IMR-90 (cell line): ENCODE measurements around the gene GMPR. TPM values are rescaled to one million over a fixed set of nuclear protein-coding genes. Genes with fewer than 3 reads are reported as not detected.
A peak's percentile ranks its signal among the peaks of the same experiment; 100 is the strongest.

Source experiments
- ATAC-seq: fragments of 200-7000 bp; cut with Tn5 transposase; 2 replicates; pipeline ENCODE4 v1.9.1; 2020; ENCODE audit warnings: low read depth, mild to moderate bottlenecking, moderate library complexity
- BruUV-seq: library from RNA; stranded (reverse); fragments of 400-500 nt; replicated peaks from 2 replicates; lab custom pipeline; 2021; lab: Mats Ljungman, UMichigan
- CTCF ChIA-PET: fragments of 300-600 bp; formaldehyde crosslinking; extraction: SDS; loops from one replicate; lab custom pipeline; 2021; ENCODE audit warnings: antibody characterized with exemption; lab: Yijun Ruan, JAX
- POLR2A ChIA-PET: fragments of 300-600 bp; sonication (Branson Sonifier 250); formaldehyde crosslinking; loops from one replicate; lab custom pipeline; 2022; ENCODE audit warnings: antibody characterized with exemption; ENCODE audit not compliant: unreplicated experiment; lab: Charles Lee
- DNase-seq: peaks from one replicate; pipeline ENCODE4 v3.0.0; 2013
- H2AFZ ChIP-seq: replicated peaks from 2 replicates; pipeline ENCODE3; 2013; ENCODE audit warnings: low read length, mild to moderate bottlenecking; ENCODE audit not compliant: poor library complexity
- H2AK5ac ChIP-seq: 2 replicates; pipeline ENCODE4 v1.6.1; 2013; ENCODE audit warnings: low read depth, low read length, inconsistent platforms
- H2AK9ac ChIP-seq: replicated peaks from 2 replicates; pipeline ENCODE3; 2013; ENCODE audit warnings: mild to moderate bottlenecking, low read depth, low read length, moderate library complexity; ENCODE audit not compliant: poor library complexity
- H2BK120ac ChIP-seq: 2 replicates; pipeline ENCODE4 v1.6.1; 2013; ENCODE audit warnings: low read depth, low read length, inconsistent platforms
- H2BK15ac ChIP-seq: 3 replicates; pipeline ENCODE4 v1.6.1; 2013; ENCODE audit warnings: low read depth, low read length, inconsistent platforms
- H2BK20ac ChIP-seq: 2 replicates; pipeline ENCODE4 v1.6.1; 2013; ENCODE audit warnings: low read depth, mild to moderate bottlenecking, inconsistent platforms, low read length, moderate library complexity
- H2BK5ac ChIP-seq: 2 replicates; pipeline ENCODE4 v1.6.1; 2013; ENCODE audit warnings: mild to moderate bottlenecking, low read depth, low read length, inconsistent platforms; ENCODE audit not compliant: poor library complexity, severe bottlenecking
- H3K14ac ChIP-seq: replicated peaks from 2 replicates; pipeline ENCODE4 v1.6.1; 2013; ENCODE audit warnings: low read depth, low read length, inconsistent platforms
- H3K18ac ChIP-seq: 2 replicates; pipeline ENCODE4 v1.6.1; 2013; ENCODE audit warnings: low read depth, low read length, control low read depth
- H3K23ac ChIP-seq: 2 replicates; pipeline ENCODE4 v1.6.1; 2013; ENCODE audit warnings: low read depth, low read length, inconsistent platforms
- H3K27ac ChIP-seq: 2 replicates; pipeline ENCODE4 v1.5.1; 2013; ENCODE audit warnings: mild to moderate bottlenecking, control low read depth, low read length; ENCODE audit not compliant: insufficient read depth
- H3K27me3 ChIP-seq: 2 replicates; pipeline ENCODE4 v1.6.1; 2013; ENCODE audit warnings: low read length; ENCODE audit not compliant: control insufficient read depth, insufficient read depth
- H3K36me3 ChIP-seq: 2 replicates; pipeline ENCODE4 v1.6.1; 2013; ENCODE audit warnings: low read length, mixed read lengths; ENCODE audit not compliant: control insufficient read depth, insufficient read depth
- H3K4ac ChIP-seq: 2 replicates; pipeline ENCODE4 v1.6.1; 2013; ENCODE audit warnings: low read depth, low read length, inconsistent platforms
- H3K4me1 ChIP-seq: 2 replicates; pipeline ENCODE4 v1.6.1; 2013; ENCODE audit warnings: low read length, mixed read lengths; ENCODE audit not compliant: control insufficient read depth, insufficient read depth
- H3K4me2 ChIP-seq: 2 replicates; pipeline ENCODE4 v1.6.1; 2013; ENCODE audit warnings: low read depth, mild to moderate bottlenecking, control low read depth, low read length, moderate library complexity
- H3K4me3 ChIP-seq: 2 replicates; pipeline ENCODE4 v1.5.1; 2013; ENCODE audit warnings: low read depth, mild to moderate bottlenecking, control low read depth, low read length, moderate library complexity; ENCODE audit not compliant: insufficient read depth
- H3K56ac ChIP-seq: 2 replicates; pipeline ENCODE4 v1.6.1; 2013; ENCODE audit warnings: low read length, inconsistent platforms; ENCODE audit not compliant: insufficient read depth; ENCODE audit errors: extremely low read depth
- H3K79me1 ChIP-seq, 2 experiments: 2 replicates each; pipeline ENCODE4 v1.6.1; 2013; ENCODE audit warnings: low read length in 2 of 2, inconsistent platforms in 1 of 2, low read depth in 1 of 2
- H3K9ac ChIP-seq: 2 replicates; pipeline ENCODE4 v1.6.1; 2013; ENCODE audit warnings: low read depth, low read length, control low read depth
- H3K9me1 ChIP-seq: 2 replicates; pipeline ENCODE4 v1.6.1; 2013; ENCODE audit warnings: low read length, inconsistent platforms; ENCODE audit not compliant: insufficient read depth
- H3K9me3 ChIP-seq: 2 replicates; pipeline ENCODE4 v1.6.1; 2013; ENCODE audit warnings: low read length; ENCODE audit not compliant: control insufficient read depth, insufficient read depth
- H4K20me1 ChIP-seq: 2 replicates; pipeline ENCODE4 v1.6.1; 2013; ENCODE audit warnings: low read length, inconsistent platforms; ENCODE audit not compliant: insufficient read depth
- H4K5ac ChIP-seq: 2 replicates; pipeline ENCODE4 v1.6.1; 2013; ENCODE audit warnings: mild to moderate bottlenecking, low read depth, low read length, control low read depth
- H4K8ac ChIP-seq, 2 experiments: 2 replicates each; pipeline ENCODE4 v1.6.1; 2013; ENCODE audit warnings: low read depth in 2 of 2, low read length in 2 of 2, control low read depth in 1 of 2, inconsistent platforms in 1 of 2
- H4K91ac ChIP-seq: 2 replicates; pipeline ENCODE4 v1.6.1; 2013; ENCODE audit warnings: low read depth, low read length, inconsistent platforms; ENCODE audit not compliant: insufficient read depth
- BHLHE40 ChIP-seq: fragments of 150-350 bp; IDR thresholded peaks from 2 replicates; pipeline ENCODE4 v1.6.1; 2016; ENCODE audit warnings: mild to moderate bottlenecking, low read depth, low read length
- CEBPB ChIP-seq: IDR thresholded peaks from 2 replicates; pipeline ENCODE4 v1.6.1; 2012; ENCODE audit warnings: low read depth, low read length, improper control_type of control experiment
- CHD1 ChIP-seq: IDR thresholded peaks from 2 replicates; pipeline ENCODE4 v1.6.1; 2012; ENCODE audit warnings: low read depth, low read length, improper control_type of control experiment
- CTCF ChIP-seq: conservative IDR thresholded peaks from 2 replicates; pipeline ENCODE4 v1.5.1; 2012; ENCODE audit warnings: mild to moderate bottlenecking, low read depth, low read length, improper control_type of control experiment
- ELK1 ChIP-seq: fragments of 150-350 bp; IDR thresholded peaks from 2 replicates; pipeline ENCODE4 v1.6.1; 2016; ENCODE audit warnings: low read depth, mild to moderate bottlenecking, low read length, moderate library complexity, borderline replicate concordance
- FOS ChIP-seq: fragments of 150-350 bp; IDR thresholded peaks from 2 replicates; pipeline ENCODE4 v1.6.1; 2016; ENCODE audit warnings: low read depth, low read length
- MAFK ChIP-seq: IDR thresholded peaks from 2 replicates; pipeline ENCODE4 v1.6.1; 2012; ENCODE audit warnings: low read depth, low read length, improper control_type of control experiment
- MAZ ChIP-seq: IDR thresholded peaks from 2 replicates; pipeline ENCODE4 v1.6.1; 2012; ENCODE audit warnings: low read depth, mild to moderate bottlenecking, low read length, improper control_type of control experiment, moderate library complexity, borderline replicate concordance
- MXI1 ChIP-seq: IDR thresholded peaks from 2 replicates; pipeline ENCODE4 v1.6.1; 2012; ENCODE audit warnings: low read depth, mild to moderate bottlenecking, low read length, moderate library complexity, borderline replicate concordance
- NFE2L2 ChIP-seq: fragments of 150-350 bp; IDR thresholded peaks from 2 replicates; pipeline ENCODE4 v1.6.1; 2016; ENCODE audit warnings: low read depth, mild to moderate bottlenecking, low read length
- POLR2A ChIP-seq: IDR thresholded peaks from 2 replicates; pipeline ENCODE4 v1.6.1; 2012; ENCODE audit warnings: mild to moderate bottlenecking, low read depth, low read length
- RAD21 ChIP-seq: IDR thresholded peaks from 2 replicates; pipeline ENCODE4 v1.6.1; 2012; ENCODE audit warnings: low read length, improper control_type of control experiment
- RCOR1 ChIP-seq: IDR thresholded peaks from 2 replicates; pipeline ENCODE4 v1.6.1; 2012; ENCODE audit warnings: mild to moderate bottlenecking, low read length, improper control_type of control experiment; ENCODE audit not compliant: insufficient replicate concordance
- RFX5 ChIP-seq: IDR thresholded peaks from 2 replicates; pipeline ENCODE4 v1.8.0; 2012; ENCODE audit warnings: low read depth, mild to moderate bottlenecking, low read length, moderate library complexity
- SMC3 ChIP-seq: fragments of 150-350 bp; IDR thresholded peaks from 2 replicates; pipeline ENCODE4 v1.6.1; 2016; ENCODE audit warnings: low read depth, mild to moderate bottlenecking, antibody characterized with exemption, low read length, moderate library complexity
- WGBS, 2 experiments: methylation state at CpG; one replicate each; pipeline versions ENCODE4 v1.1.5 to v1.1.7; 2013; ENCODE audit warnings: missing lambda C conversion rate in 2 of 2; ENCODE audit not compliant: insufficient read length in 1 of 2; ENCODE audit errors: extremely low coverage in 2 of 2; 5-methylcytosine and 5-hydroxymethylcytosine counted together
- dilution Hi-C: fragments of 300-500 bp; cut with HindIII; formaldehyde crosslinking; loops from one replicate; pipeline ENCODE4 v1.14.3; 2018; ENCODE audit warnings: low sequenced_read_pairs; ENCODE audit not compliant: unreplicated experiment
- in situ Hi-C: fragments of 300-500 bp; cut with MboI; formaldehyde crosslinking; loops from 3 replicates; pipeline ENCODE4 v1.14.3; 2019; ENCODE audit warnings: low sequenced_read_pairs, inconsistent platforms, mixed read lengths
- intact Hi-C: fragments of 100-400 bp; cut with micrococcal nuclease; formaldehyde crosslinking; loops from 2 replicates; pipeline ENCODE4 v1.10.0; 2022
- polyA plus RNA-seq, 3 experiments: library from polyadenylated mRNA; depleted of rRNA; stranded (reverse); fragments of >200 nt; gene quantifications; 2 replicates each; pipeline ENCODE4 v1.2.3, GENCODE V29; 2012; ENCODE audit warnings: low replicate concordance in 1 of 3
- total RNA-seq: library from RNA; depleted of rRNA; stranded (reverse); fragments of >200 nt; gene quantifications from 2 replicates; pipeline ENCODE4 v1.2.3, GENCODE V29; 2012
- TF ChIP-seq, protein P1 (sequence below): fragments of 150-350 bp; IDR thresholded peaks from 2 replicates; pipeline ENCODE4 v1.6.1; 2017; ENCODE audit warnings: mild to moderate bottlenecking, antibody characterized with exemption, low read length, low read depth

The GMPR gene
- total and polyA plus RNA-seq, 2 of the 4 experiments (the other 2 are of a cell fraction), result 6.3 to 8.6 TPM

GRCh38 chr6:16274483-16274882, 36.1 kb downstream of the GMPR start:
- peaks cover 14% of the 10 kb centered on the region for H3K4me1 ChIP-seq

More at GRCh38 chr6:16274483-16274882, 36.1 kb downstream of the GMPR start:
- Histone ChIP-seq H3K9me3 (no peaks in the 10 kb centered on the region), H3K4me3 (no peak overlapping the region), H2BK15ac (no peak overlapping the region; the same call in 2 of the 3 replicates), H3K9me1 (peaks cover 24% of the 10 kb centered on the region), H3K27me3 (no peaks in the 10 kb centered on the region), H4K8ac (no peak overlapping the region), H4K5ac (no peak overlapping the region), H3K23ac (no peak overlapping the region), H2BK20ac (no peak overlapping the region), H4K20me1 (no peaks in the 10 kb centered on the region), H3K4ac (no peak overlapping the region), H3K36me3 (no peaks in the 10 kb centered on the region), H2AFZ (no peak overlapping the region), H3K79me1 (peaks cover 0 to 3% of the 10 kb centered on the region in 2 experiments; a peak in 1 of 4 replicates), H3K18ac (no peak overlapping the region), H2BK120ac (no peak overlapping the region), H2BK5ac (no peak overlapping the region), H3K4me2 (no peak overlapping the region), H3K56ac (no peak overlapping the region), H3K14ac (no peak overlapping the region), H3K9ac (no peak overlapping the region), H2AK9ac (peak overlapping the region; percentile 78), H3K27ac (no peak overlapping the region), H4K91ac (no peak overlapping the region), H2AK5ac (no peak overlapping the region)
- intact Hi-C loops (no loop called here), dilution Hi-C loops (no loop called here), in situ Hi-C loops (no loop called here)
- DNase-seq, result no peak
- TF ChIP-seq MAZ, result no peak
- TF ChIP-seq FOS, result no peak
- no peak for TF ChIP-seq NFE2L2
- TF ChIP-seq, protein P1, sequence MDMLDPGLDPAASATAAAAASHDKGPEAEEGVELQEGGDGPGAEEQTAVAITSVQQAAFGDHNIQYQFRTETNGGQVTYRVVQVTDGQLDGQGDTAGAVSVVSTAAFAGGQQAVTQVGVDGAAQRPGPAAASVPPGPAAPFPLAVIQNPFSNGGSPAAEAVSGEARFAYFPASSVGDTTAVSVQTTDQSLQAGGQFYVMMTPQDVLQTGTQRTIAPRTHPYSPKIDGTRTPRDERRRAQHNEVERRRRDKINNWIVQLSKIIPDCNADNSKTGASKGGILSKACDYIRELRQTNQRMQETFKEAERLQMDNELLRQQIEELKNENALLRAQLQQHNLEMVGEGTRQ, result no peak
- no peak for TF ChIP-seq RFX5
- no peak for TF ChIP-seq POLR2A
- TF ChIP-seq BHLHE40, result no peak
- TF ChIP-seq CTCF, result no peak
- TF ChIP-seq SMC3, result no peak
- TF ChIP-seq CEBPB, result no peak
- TF ChIP-seq MXI1, result no peak
- no peak for TF ChIP-seq RAD21
- no peak for TF ChIP-seq MAFK
- TF ChIP-seq CHD1, result no peak
- TF ChIP-seq RCOR1, result no peak
- no peak for TF ChIP-seq ELK1
- ATAC-seq, result no peak
- ChIA-PET CTCF (interaction anchor here (1.0 kb wide), 2 partner anchors 12 to 32 kb away, joined by 3 to 4 read pairs; no protein-coding TSS in a partner anchor), POLR2A (no interaction called here)
- 100% methylated on average over 1 of the region's 4 CpGs; no CpG with 5 or more reads in 1 of the 2 experiments for WGBS, 2 experiments
- no TSS peak for BruUV-seq
